Cerebellar nuclear complex (tissue), 1 donor: ENCODE measurements around the gene PSMD6.

Experiments used
- DNase-seq, 2 experiments: peaks; one replicate each; lab custom pipeline; 2025; lab: John Stamatoyannopoulos, UW

The PSMD6 gene

DNA sequence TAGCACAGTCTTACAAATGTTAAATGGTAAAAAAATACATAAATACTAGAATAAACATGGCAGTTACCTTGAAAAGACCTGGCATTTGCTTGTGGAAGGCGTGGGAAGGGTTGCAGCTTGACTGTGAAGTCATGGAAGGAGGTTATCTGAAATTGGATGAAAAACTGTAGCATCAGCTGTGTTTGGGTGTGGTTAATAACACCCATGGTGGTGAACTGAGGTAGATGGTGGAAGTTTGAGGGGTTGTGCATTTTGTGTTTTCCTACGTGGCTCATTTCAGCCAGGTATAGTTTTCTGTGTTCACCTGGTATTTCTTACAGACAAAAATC lies 46.5 kb downstream of the PSMD6 start:
- no peak for DNase-seq

- no peak for DNase-seq
Observed at GRCh38 chr3:63976161-63976871, 47.0 kb downstream of the PSMD6 start.

- no peak for DNase-seq
Observed at GRCh38 chr3:63975723-63976122, 47.6 kb downstream of the PSMD6 start.

- no peak for DNase-seq
Observed at GRCh38 chr3:63974451-63974850, 48.8 kb downstream of the PSMD6 start.

DNA sequence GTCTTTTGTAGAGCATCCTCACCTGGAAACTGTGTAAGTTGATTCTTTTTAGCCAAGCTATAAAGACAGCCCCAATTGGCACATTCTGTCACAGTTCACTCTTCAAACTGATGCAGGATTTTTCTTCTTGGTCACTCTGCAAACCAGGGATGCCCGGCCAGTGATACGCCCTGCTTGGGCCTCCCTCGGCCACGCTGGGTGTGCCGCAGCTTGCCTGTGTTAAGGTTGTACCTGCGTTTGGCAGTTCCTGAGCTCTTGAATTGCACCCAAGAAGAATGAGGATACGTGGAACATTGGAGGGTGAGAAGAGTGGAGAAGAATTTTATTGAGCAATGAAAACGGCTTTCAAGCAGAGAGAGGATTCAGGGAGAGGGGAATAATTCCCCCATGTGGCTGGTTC lies 49.9 kb downstream of the PSMD6 start:
- DNase-seq, result no peak

- no peak for DNase-seq
Observed at GRCh38 chr3:63972987-63973386, 50.3 kb downstream of the PSMD6 start.

DNA sequence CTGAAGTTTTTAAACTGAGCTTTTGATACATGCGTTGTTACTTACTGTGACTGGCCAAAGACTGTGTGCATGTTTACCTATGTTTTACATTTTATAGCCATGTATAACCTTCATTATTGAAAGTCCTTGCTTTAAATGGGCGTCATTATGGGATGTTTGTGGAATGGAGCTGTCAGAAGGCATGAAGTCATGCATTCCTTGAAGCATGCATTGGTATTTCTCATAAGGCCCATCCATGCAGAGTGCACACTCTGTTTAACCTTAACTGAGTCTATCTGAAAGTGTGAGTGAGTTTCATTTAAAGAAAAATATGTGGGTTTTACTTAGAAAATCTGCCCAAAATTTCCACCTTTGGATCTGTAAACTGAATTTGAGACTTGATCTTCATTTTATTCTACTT lies 51.1 kb downstream of the PSMD6 start:
- DNase-seq, result no peak

- DNase-seq, result peak in 1 of 2 experiments; percentile 18
Observed at GRCh38 chr3:63970631-63971475, 52.4 kb downstream of the PSMD6 start.

- no peak for DNase-seq
Observed at GRCh38 chr3:63969876-63970275, 53.4 kb downstream of the PSMD6 start.

- no peak for DNase-seq
Observed at GRCh38 chr3:63968612-63969350, 54.5 kb downstream of the PSMD6 start.

DNA sequence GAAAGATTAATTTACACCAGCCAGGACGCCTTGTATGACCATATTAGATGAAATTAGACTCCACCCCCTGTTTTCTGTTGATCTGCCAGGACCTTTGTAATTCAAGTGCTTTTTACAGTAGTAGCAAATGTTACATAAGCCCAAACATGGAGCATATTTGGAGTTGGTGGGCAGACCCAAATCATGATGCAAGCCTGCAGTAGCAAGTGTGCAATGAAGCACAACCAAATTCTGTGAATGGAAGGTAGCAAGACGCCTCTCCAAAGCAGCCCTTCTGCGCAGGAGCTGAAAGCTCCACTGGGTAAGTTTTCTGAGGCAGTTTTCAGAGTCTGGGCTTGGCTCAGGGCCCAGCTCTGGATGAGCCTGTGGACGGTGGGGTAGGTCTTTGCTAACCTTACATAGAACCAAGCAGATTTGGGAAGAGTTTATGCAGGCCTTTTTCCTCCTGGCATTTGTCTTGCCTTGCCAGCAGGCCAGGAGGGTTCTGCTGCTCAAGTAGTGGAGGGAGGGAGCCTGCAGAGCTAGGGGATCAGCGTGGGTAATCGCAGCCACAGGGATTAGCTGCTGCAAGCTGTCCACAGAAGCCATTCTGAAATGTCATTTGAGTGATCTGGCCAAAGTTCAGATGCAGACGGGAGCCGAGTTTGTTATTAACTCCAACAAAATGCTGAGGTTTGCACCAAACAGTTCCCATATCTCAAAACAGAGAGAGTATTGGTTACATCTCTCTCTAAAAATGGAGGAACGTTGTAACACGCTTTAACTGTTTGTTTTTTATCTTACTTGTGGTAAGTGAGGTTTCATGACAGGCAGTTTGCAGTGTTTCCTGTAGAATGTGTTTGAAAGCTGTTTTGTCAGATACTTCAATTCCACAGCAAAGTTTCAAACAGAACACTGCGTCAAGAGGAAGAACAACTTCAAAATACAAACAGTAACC lies 55.4 kb downstream of the PSMD6 start:
- peak in 1 of 2 experiments; percentile 56 for DNase-seq

- DNase-seq, result no peak
Observed at GRCh38 chr3:63966871-63967270, 56.4 kb downstream of the PSMD6 start.

DNA sequence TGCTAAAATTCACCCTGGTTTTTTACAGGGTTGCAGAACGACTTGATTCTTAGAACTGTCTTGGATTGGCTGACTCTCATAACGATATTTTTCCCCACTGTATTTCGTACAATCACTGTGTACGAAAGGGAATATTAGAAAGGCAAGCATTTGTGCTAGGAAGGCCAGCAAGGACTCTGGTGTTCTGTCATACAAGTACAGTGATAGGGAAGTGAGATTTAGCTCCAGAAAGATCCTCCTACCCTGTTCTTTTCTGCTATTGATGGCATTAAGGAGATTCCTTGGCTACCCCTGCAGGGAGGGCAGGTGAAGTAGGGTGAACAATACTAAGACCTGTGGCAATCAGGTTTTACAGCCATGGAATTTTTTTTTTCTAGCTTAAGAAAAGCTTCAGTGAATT lies 57.3 kb downstream of the PSMD6 start:
- no peak for DNase-seq

DNA sequence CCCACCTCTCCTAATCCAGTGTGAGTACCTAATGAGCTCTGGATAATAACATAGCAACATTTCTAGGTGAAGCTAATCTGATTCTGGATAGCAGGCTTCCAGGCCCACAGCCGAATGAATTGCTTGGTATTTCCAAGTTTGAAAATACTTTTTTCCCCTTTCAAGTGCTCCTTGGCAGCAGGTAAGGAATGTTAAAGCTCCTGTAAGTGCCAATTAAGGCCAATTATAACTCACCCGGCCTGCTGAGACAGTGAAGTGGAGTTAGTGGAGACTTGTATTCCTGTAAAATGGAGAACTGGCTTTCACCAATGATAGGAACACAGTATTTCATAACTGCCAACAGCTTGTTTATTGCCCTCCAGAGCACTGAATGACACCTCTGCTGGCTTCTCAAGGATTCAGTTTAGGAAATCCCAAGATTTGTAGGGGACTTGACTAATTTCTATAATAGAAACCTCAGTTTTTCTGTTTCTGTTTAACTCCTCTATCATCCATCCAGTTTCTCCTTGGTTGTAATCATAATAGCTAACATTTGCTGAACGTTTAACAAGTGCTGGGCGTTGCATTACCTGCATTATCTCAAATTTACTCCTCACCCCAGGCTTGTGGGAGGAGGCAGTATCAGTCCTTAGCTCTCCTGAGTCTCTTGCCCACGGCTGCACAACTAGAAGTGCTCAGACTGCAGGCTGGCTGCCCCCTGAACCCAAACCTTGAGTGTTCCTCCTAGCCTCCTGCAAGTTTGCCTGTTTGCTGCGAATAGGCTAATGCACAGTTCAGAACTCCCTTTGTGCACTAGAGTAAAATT lies 58.4 kb downstream of the PSMD6 start:
- no peak for DNase-seq

DNA sequence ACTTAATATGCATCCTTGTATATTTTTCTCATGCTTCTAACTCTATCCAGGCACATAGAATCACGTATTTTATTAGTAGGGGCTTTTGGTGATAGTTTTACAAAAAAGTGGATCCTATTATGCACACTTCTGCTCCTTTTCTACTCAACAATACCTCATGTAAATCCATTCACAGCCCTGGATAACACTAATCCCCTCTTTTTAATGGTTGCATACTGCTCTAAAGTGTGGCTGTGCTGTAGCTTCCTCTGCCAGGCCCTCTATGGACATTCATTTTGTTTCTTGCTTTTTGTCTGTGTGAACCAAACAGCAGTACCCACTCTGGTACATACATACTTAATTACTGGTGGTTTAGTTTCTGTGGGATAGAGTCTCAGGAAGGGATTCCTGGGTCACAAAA lies 59.8 kb downstream of the PSMD6 start:
- DNase-seq, result no peak

DNA sequence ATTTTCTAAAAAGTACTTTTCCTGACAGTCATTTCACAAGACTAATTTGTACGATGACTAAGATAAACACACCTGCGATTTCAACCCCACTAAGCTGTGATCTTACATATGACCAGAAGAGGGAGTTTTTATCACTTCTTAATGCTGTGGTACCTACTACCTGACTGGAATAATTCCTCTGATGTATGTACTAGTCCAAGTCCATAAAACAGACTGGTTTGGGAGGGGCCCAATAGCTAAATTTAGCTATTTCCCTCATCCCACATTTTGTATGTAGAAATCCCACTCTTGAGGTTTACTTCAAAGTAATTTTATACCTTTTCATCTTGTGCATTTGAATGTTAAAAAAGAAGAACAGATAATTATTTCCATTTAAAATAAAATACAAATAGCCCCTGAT lies 61.4 kb downstream of the PSMD6 start:
- DNase-seq, result peak in 1 of 2 experiments; percentile 8
